HG03354 (cell line): ENCODE results near the gene PDF.
"Not testable (repeated sequence)": the region's sequence is repeated elsewhere in the genome, so short reads cannot be mapped to it uniquely, and the experiment has no call there.

ENCODE experiments used
- ATAC-seq: cut with Tn5 transposase; IDR thresholded peaks from one replicate; pipeline ENCODE4 v1.9.1; 2021; ENCODE audit warnings: mild to moderate bottlenecking; ENCODE audit not compliant: unreplicated experiment, poor library complexity, severe bottlenecking

The PDF gene

GRCh38 chr16:69318911-69319289, 11.5 kb downstream of the PDF start:
- no peak for ATAC-seq

- no peak for ATAC-seq
Measured at GRCh38 chr16:69318177-69318910, 12.0 kb downstream of the PDF start.

GRCh38 chr16:69316595-69317034, 13.8 kb downstream of the PDF start:
- ATAC-seq = no peak

GRCh38 chr16:69315486-69316311, 14.7 kb downstream of the PDF start:
- ATAC-seq = no peak

GRCh38 chr16:69314534-69314933, 15.9 kb downstream of the PDF start:
- ATAC-seq = no peak

- ATAC-seq = no peak
Measured at GRCh38 chr16:69313469-69313868, 16.9 kb downstream of the PDF start.

GRCh38 chr16:69311533-69312387, 18.6 kb downstream of the PDF start:
- ATAC-seq = peak; percentile 55

- peak; percentile 97 for ATAC-seq
Measured at GRCh38 chr16:69310653-69311532, 19.5 kb downstream of the PDF start, which contains the start of gene VPS4A. VPS4A (plus strand) TSS chr16:69311350; CDS start chr16:69311512, 162 bp downstream.

- ATAC-seq = no peak
Measured at GRCh38 chr16:69309316-69309715, 21.1 kb downstream of the PDF start.

- no peak for ATAC-seq
Measured at GRCh38 chr16:69307856-69308255, 22.5 kb downstream of the PDF start.

- ATAC-seq = no peak
Measured at GRCh38 chr16:69307091-69307490, 23.3 kb downstream of the PDF start.

GRCh38 chr16:69306031-69306430, 24.4 kb downstream of the PDF start:
- ATAC-seq = no peak

- ATAC-seq = no peak
Measured at GRCh38 chr16:69302301-69302700, 28.1 kb downstream of the PDF start.

GRCh38 chr16:69301861-69302260, 28.5 kb downstream of the PDF start:
- ATAC-seq = no peak

GRCh38 chr16:69301187-69301586, 29.2 kb downstream of the PDF start:
- ATAC-seq = no peak

- no peak for ATAC-seq
Measured at GRCh38 chr16:69298261-69298660, 32.1 kb downstream of the PDF start.

- not testable (repeated sequence) for ATAC-seq
Measured at GRCh38 chr16:69296771-69297170, 33.6 kb downstream of the PDF start.

GRCh38 chr16:69294051-69294450, 36.3 kb downstream of the PDF start:
- no peak for ATAC-seq

GRCh38 chr16:69293401-69293800, 37.0 kb downstream of the PDF start:
- ATAC-seq = no peak
